ENCODE results near the gene NKIRAS2. TPM values are rescaled to one million over a fixed set of nuclear protein-coding genes. Genes with fewer than 3 reads are reported as not detected.
"Not testable (repeated sequence)": the region's sequence is repeated elsewhere in the genome, so short reads cannot be mapped to it uniquely, and the experiment has no call there.

The NKIRAS2 gene
- total RNA-seq, 1 donor from 2014 or later: 12.9 TPM

GRCh38 chr17:41996855-41997164, 23.1 kb upstream of the NKIRAS2 start:
- no peak for ATAC-seq
- no peak for DNase-seq (ENCODE audit: low spot score)

- ATAC-seq: no peak
- no peak for DNase-seq (ENCODE audit: low spot score)
Measured at GRCh38 chr17:41998497-41998896, 21.4 kb upstream of the NKIRAS2 start.

GRCh38 chr17:42000413-42001133, 19.3 kb upstream of the NKIRAS2 start:
- no peak for DNase-seq (ENCODE audit: low spot score)
- ATAC-seq: no peak

GRCh38 chr17:42001729-42002128, 18.2 kb upstream of the NKIRAS2 start:
- DNase-seq (ENCODE audit: low spot score) (no peak), ATAC-seq (no peak)

- ATAC-seq: no peak
- no peak for DNase-seq (ENCODE audit: low spot score)
Measured at GRCh38 chr17:42002175-42002791, 17.6 kb upstream of the NKIRAS2 start.

GRCh38 chr17:42002792-42003301, 17.0 kb upstream of the NKIRAS2 start:
- peak; percentile 31 for ATAC-seq

GRCh38 chr17:42005166-42005565, 14.7 kb upstream of the NKIRAS2 start:
- ATAC-seq (no peak), DNase-seq (ENCODE audit: low spot score) (no peak)

More at GRCh38 chr17:42002792-42003301, 17.0 kb upstream of the NKIRAS2 start:
- DNase-seq (ENCODE audit: low spot score): no peak

- DNase-seq (ENCODE audit: low spot score) (no peak), ATAC-seq (peak; percentile 82)
Measured at GRCh38 chr17:42009170-42009569, 10.7 kb upstream of the NKIRAS2 start.

- peak; percentile 32 for ATAC-seq
- not testable (repeated sequence) for DNase-seq (ENCODE audit: low spot score)
Measured at GRCh38 chr17:42010266-42010680, 9.6 kb upstream of the NKIRAS2 start.

GRCh38 chr17:42010898-42011516, 8.9 kb upstream of the NKIRAS2 start:
- ATAC-seq (peak; percentile 39), DNase-seq (ENCODE audit: low spot score) (no peak)

GRCh38 chr17:42012363-42012762, 7.5 kb upstream of the NKIRAS2 start:
- not testable (repeated sequence) for DNase-seq (ENCODE audit: low spot score); ATAC-seq

GRCh38 chr17:42013740-42014139, 6.2 kb upstream of the NKIRAS2 start:
- ATAC-seq; DNase-seq (ENCODE audit: low spot score): not testable (repeated sequence)

- no peak for DNase-seq (ENCODE audit: low spot score)
- ATAC-seq: peak; percentile 8
Measured at GRCh38 chr17:42016411-42016831, 3.5 kb upstream of the NKIRAS2 start.

- ATAC-seq (peak; percentile 92), DNase-seq (ENCODE audit: low spot score) (peak; percentile 91)
Measured at GRCh38 chr17:42016941-42017865, 2.7 kb upstream of the NKIRAS2 start, which contains the start of gene DNAJC7. Gene DNAJC7 (minus strand): TSS chr17:42017439. CDS start chr17:42017416, 23 bp downstream.

- DNase-seq (ENCODE audit: low spot score): no peak
- no peak for ATAC-seq
Measured at GRCh38 chr17:42017866-42018200, 2.1 kb upstream of the NKIRAS2 start.

GRCh38 chr17:42018339-42018738, 1.6 kb upstream of the NKIRAS2 start:
- ATAC-seq: no peak
- no peak for DNase-seq (ENCODE audit: low spot score)

GRCh38 chr17:42018988-42019387, 902 bp upstream of the NKIRAS2 start:
- ATAC-seq (no peak), DNase-seq (ENCODE audit: low spot score) (no peak)

GRCh38 chr17:42020845-42021244, 955 bp downstream of the NKIRAS2 start:
- not testable (repeated sequence) for DNase-seq (ENCODE audit: low spot score)

GRCh38 chr17:42023524-42024349, 3.8 kb downstream of the NKIRAS2 start:
- DNase-seq (ENCODE audit: low spot score): peak; percentile 61
- peak; percentile 37 for ATAC-seq

More at GRCh38 chr17:42020845-42021244, 955 bp downstream of the NKIRAS2 start:
- ATAC-seq: not testable (repeated sequence)

GRCh38 chr17:42025191-42025579, 5.3 kb downstream of the NKIRAS2 start:
- ATAC-seq (no peak), DNase-seq (ENCODE audit: low spot score) (no peak)

Data from left lobe of liver (tissue), 2 donors.